Body of pancreas (tissue), 4 donors: ENCODE measurements around the gene EXD1.

Experiments used
- POLR2A ChIP-seq, 3 donors: fragments of 450-650 bp; IDR thresholded peaks; one replicate each; pipeline ENCODE4 v1.6.1; 2016; ENCODE audit warnings: antibody characterized with exemption in 3 of 3, mild to moderate bottlenecking in 2 of 3
- TF ChIP-seq, protein P1 (sequence below), 7 experiments: fragments of 450-650 bp in 4 of 7; fragments of 200-600 bp in 3 of 7; sonication (generic) in 3 of 7; IDR thresholded peaks; one replicate each; pipeline ENCODE4 v1.5.1; 2016 to 2019; ENCODE audit warnings: antibody characterized with exemption in 7 of 7

DNA sequence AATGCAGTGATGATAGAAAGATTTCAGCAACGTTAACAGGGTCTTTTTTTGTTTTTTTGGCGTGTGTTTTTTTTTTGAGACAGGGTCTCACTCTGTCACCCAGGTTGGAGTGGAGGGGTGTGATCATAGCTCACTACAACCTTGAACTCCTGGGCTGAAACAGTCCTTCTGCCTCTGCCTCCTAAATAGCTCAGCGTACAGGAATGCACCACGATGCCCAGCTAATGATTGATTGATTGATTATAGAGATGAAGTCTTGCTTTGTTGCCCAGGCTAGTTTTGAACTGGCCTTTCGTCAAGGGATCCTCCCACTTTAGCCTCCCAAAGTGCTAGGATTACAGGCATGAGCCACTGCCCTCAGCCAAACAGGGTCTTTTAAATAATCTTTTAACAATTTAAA, 7.5 kb upstream of the EXD1 start:
- no peak for TF ChIP-seq POLR2A (IDR thresholded peaks at IDR 0.05)
- TF ChIP-seq, protein P1, sequence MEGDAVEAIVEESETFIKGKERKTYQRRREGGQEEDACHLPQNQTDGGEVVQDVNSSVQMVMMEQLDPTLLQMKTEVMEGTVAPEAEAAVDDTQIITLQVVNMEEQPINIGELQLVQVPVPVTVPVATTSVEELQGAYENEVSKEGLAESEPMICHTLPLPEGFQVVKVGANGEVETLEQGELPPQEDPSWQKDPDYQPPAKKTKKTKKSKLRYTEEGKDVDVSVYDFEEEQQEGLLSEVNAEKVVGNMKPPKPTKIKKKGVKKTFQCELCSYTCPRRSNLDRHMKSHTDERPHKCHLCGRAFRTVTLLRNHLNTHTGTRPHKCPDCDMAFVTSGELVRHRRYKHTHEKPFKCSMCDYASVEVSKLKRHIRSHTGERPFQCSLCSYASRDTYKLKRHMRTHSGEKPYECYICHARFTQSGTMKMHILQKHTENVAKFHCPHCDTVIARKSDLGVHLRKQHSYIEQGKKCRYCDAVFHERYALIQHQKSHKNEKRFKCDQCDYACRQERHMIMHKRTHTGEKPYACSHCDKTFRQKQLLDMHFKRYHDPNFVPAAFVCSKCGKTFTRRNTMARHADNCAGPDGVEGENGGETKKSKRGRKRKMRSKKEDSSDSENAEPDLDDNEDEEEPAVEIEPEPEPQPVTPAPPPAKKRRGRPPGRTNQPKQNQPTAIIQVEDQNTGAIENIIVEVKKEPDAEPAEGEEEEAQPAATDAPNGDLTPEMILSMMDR (IDR thresholded peaks at IDR 0.05), result no peak
